Measurements from ENCODE around the gene KCNQ5. TPM values are rescaled to one million over a fixed set of nuclear protein-coding genes. Genes with fewer than 3 reads are reported as not detected.

The KCNQ5 gene
- total and polyA plus RNA-seq, 10 of the 15 experiments (the other 5 are each of a cell fraction or from before 2014, with no cell fraction given), result 0.60 to 16.2 (median 3.2) TPM

DNA sequence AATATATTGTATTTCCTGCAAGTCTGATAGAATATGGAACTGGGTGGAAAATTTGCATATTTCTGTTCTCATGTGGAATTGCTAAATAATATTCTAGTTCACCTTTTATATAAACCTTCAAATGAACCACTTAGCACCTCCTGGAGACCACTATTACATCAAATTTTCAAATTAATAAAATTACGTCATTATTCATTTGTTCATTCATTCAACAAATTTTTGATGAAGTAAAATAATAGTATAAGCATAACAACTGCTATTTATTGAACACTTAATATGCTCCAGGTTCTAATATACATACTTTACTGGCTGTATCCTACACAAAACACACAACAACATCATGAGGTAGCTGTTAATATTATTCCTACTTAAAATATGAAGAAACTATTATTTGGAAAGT is 215.1 kb downstream of the KCNQ5 start:
- ChIA-PET SMC1A (ENCODE audit: uncharacterized antibody, unreplicated experiment) (interaction anchor here (0.6 to 1.8 kb wide), 6 partner anchors 10 to 221 kb away, joined by 3 to 8 read pairs (median 5); no protein-coding TSS in a partner anchor), RAD21 (ENCODE audit: unreplicated experiment) (interaction anchor here (0.6 to 1.6 kb wide), 3 partner anchors 101 to 284 kb away, joined by 3 to 5 read pairs (median 3); no protein-coding TSS in a partner anchor), POLR2A (no interaction called here), CTCF (interaction anchor here (1.2 to 2.2 kb wide), 2 partner anchors 8 to 220 kb away, joined by 3 to 8 read pairs; no protein-coding TSS in a partner anchor)
- no peak for ATAC-seq
- no peaks in the 10 kb centered on the region for H3K36me3 ChIP-seq (ENCODE audit: control insufficient read depth in 2 of 2, insufficient read depth in 2 of 2, low read length in 1 of 2)
- no peak for DNase-seq (ENCODE audit: low read depth, low spot score)
- no peaks in the 10 kb centered on the region; the same call in 2 of the 3 replicates for H3K9me3 ChIP-seq (replicated peaks; ENCODE audit: control insufficient read depth, insufficient read depth, low read length)
- 85% methylated on average over 1 of the region's 1 CpG for WGBS (ENCODE audit: insufficient coverage, insufficient replicate concordance, low lambda C conversion rate, missing lambda C conversion rate)
- no peak overlapping the region for H3K4me3 ChIP-seq
- no peaks in the 10 kb centered on the region for H3K4me1 ChIP-seq (ENCODE audit: control insufficient read depth, insufficient read depth, low read length)
- no peak overlapping the region for H3K4me2 ChIP-seq (ENCODE audit: control insufficient read depth, insufficient read depth)
- H4K20me1 ChIP-seq (ENCODE audit: control insufficient read depth, insufficient read depth), result no peaks in the 10 kb centered on the region
- TF ChIP-seq SP1 (IDR thresholded peaks at IDR 0.05; ENCODE audit: low read depth, low read length), result no peak
- TF ChIP-seq YBX1 (IDR thresholded peaks at IDR 0.05), result no peak
- no peak for TF ChIP-seq REST (IDR thresholded peaks at IDR 0.05; ENCODE audit: low read depth, low read length)
- TF ChIP-seq RCOR1 (conservative IDR thresholded peaks at IDR 0.05; ENCODE audit: low read depth, low read length), result no peak
- no peak for TF ChIP-seq SMC3 (IDR thresholded peaks at IDR 0.05; ENCODE audit: borderline replicate concordance, low read length)
- no peak for TF ChIP-seq ZBTB40 (IDR thresholded peaks at IDR 0.05; ENCODE audit: borderline replicate concordance)
- FAIRE-seq, result no peak
- no peaks in the 10 kb centered on the region for H3K27me3 ChIP-seq (replicated peaks in 1 of 2; ENCODE audit: control insufficient read depth in 2 of 2, insufficient read depth in 2 of 2, low read length in 1 of 2)
- H3K27ac ChIP-seq (ENCODE audit: control insufficient read depth, insufficient read depth), result no peak overlapping the region
- no TSS peak for BruUV-seq (replicated peaks)
- no peak overlapping the region for H2AFZ ChIP-seq (ENCODE audit: control insufficient read depth, low read depth, low read length)
- H3K79me2 ChIP-seq (ENCODE audit: control insufficient read depth, insufficient read depth, low read length), result no peaks in the 10 kb centered on the region
- no peak overlapping the region for H3K9ac ChIP-seq (ENCODE audit: control insufficient read depth, insufficient read depth, low read length)
- intact Hi-C loops (cut with micrococcal nuclease; ENCODE audit: unreplicated experiment), result no loop called here
- in situ Hi-C loops (cut with MboI), result no loop called here

Data from GM12878 (cell line).